HEK293T (cell line): ENCODE measurements around the gene MUC5B.

Experiments
- CTCF ChIA-PET: fragments of 350-600 bp; formaldehyde crosslinking; extraction: SDS; loops from one replicate; lab custom pipeline; 2021; ENCODE audit warnings: antibody characterized with exemption, inconsistent platforms; lab: Yijun Ruan, JAX
- POLR2A ChIA-PET: fragments of 350-600 bp; formaldehyde crosslinking; extraction: SDS; loops from one replicate; lab custom pipeline; 2020; ENCODE audit warnings: antibody characterized with exemption, inconsistent platforms; lab: Yijun Ruan, JAX
- DNase-seq: peaks from one replicate; pipeline ENCODE4 v3.0.0; 2012; ENCODE audit warnings: mixed read lengths; ENCODE audit errors: extremely low spot score
- ARNT ChIP-seq: fragments of 450-650 bp; IDR thresholded peaks from 2 replicates; pipeline ENCODE4 v1.6.1; 2017; ENCODE audit warnings: mild to moderate bottlenecking
- BHLHE40 ChIP-seq: fragments of 450-650 bp; IDR thresholded peaks from 2 replicates; pipeline ENCODE4 v1.6.1; 2016; ENCODE audit warnings: mild to moderate bottlenecking, moderate library complexity, borderline replicate concordance
- CTBP1 ChIP-seq: fragments of 450-650 bp; IDR thresholded peaks from 2 replicates; pipeline ENCODE4 v1.6.1; 2016; ENCODE audit warnings: borderline replicate concordance
- ELF4 ChIP-seq: fragments of 450-650 bp; IDR thresholded peaks from 2 replicates; pipeline ENCODE4 v1.6.1; 2017; ENCODE audit warnings: antibody characterized with exemption
- FOXA1 ChIP-seq: fragments of 450-650 bp; IDR thresholded peaks from 2 replicates; pipeline ENCODE4 v1.6.1; 2016; ENCODE audit warnings: mild to moderate bottlenecking
- FOXK2 ChIP-seq: fragments of 450-650 bp; IDR thresholded peaks from 2 replicates; pipeline ENCODE4 v1.6.1; 2016; ENCODE audit warnings: mild to moderate bottlenecking
- FOXM1 ChIP-seq: fragments of 450-650 bp; IDR thresholded peaks from 2 replicates; pipeline ENCODE4 v1.6.1; 2017; ENCODE audit warnings: mild to moderate bottlenecking, borderline replicate concordance
- HDGF ChIP-seq: fragments of 450-650 bp; IDR thresholded peaks from 2 replicates; pipeline ENCODE4 v1.6.1; 2017; ENCODE audit warnings: antibody characterized with exemption, borderline replicate concordance
- L3MBTL2 ChIP-seq: fragments of 450-650 bp; conservative IDR thresholded peaks from 2 replicates; pipeline ENCODE4 v1.6.1; 2016; ENCODE audit warnings: mild to moderate bottlenecking
- LEF1 ChIP-seq: fragments of 450-650 bp; IDR thresholded peaks from 2 replicates; pipeline ENCODE4 v1.6.1; 2017; ENCODE audit warnings: mild to moderate bottlenecking, borderline replicate concordance
- NFRKB ChIP-seq: fragments of 450-650 bp; IDR thresholded peaks from 2 replicates; pipeline ENCODE4 v1.6.1; 2016; ENCODE audit warnings: mild to moderate bottlenecking, moderate library complexity
- PKNOX1 ChIP-seq: fragments of 450-650 bp; IDR thresholded peaks from 2 replicates; pipeline ENCODE4 v1.6.1; 2016
- SP1 ChIP-seq: fragments of 450-650 bp; IDR thresholded peaks from 2 replicates; pipeline ENCODE4 v1.6.1; 2017
- SUZ12 ChIP-seq: fragments of 450-650 bp; IDR thresholded peaks from 2 replicates; pipeline ENCODE4 v1.6.1; 2016; ENCODE audit warnings: mild to moderate bottlenecking
- TARDBP ChIP-seq: fragments of 450-650 bp; IDR thresholded peaks from 2 replicates; pipeline ENCODE4 v1.6.1; 2016
- ZNF384 ChIP-seq: fragments of 450-650 bp; IDR thresholded peaks from 2 replicates; pipeline ENCODE4 v1.6.1; 2016

Gene MUC5B

GRCh38 chr11:1287928-1288327, 65.1 kb downstream of the MUC5B start:
- TF ChIP-seq NFRKB (no peak), SP1 (no peak), TARDBP (no peak), HDGF (no peak), CTBP1 (no peak), ARNT (no peak), PKNOX1 (no peak), FOXA1 (no peak), ELF4 (no peak), FOXM1 (no peak), ZNF384 (no peak), LEF1 (no peak), SUZ12 (no peak), FOXK2 (no peak), L3MBTL2 (no peak), BHLHE40 (no peak)
- no peak for DNase-seq
- ChIA-PET CTCF (no interaction called here), POLR2A (no interaction called here)

DNA sequence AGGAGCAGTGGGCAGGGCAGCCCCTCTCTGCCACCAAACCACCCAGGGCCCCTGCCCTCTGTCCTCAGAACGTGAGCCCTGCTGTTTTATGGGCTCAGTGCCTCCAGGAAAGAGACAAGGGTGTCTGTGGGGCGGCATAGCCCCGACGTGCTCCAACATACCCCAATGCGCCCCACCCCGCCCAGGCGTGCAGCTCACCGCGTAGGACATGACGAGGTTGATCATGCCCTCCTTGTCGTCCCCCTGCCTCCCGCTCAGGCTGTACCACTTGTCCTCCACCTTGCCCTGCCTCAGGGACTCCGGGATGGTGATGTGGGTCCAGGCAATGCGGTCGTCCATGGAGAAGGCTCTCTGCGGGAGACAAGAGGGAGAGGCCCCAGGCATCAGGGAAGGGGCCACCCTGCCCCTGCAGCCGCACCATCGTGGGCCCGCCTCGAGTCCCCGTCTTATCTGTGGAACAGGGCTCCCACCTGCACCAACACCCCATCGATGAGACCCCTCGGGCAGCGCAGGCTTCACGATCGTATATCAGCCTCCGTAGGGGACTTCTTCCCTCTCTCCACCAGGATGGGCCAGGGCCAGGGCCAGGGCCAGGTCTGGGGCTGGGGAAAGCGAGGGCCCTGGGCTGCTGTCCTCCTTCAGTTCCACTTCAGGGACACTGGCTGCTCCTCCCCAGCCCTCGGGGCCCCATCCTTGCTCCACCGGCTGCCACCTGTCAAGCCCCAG, 65.7 kb downstream of the MUC5B start:
- ChIA-PET CTCF (no interaction called here), POLR2A (no interaction called here)
- no peak for TF ChIP-seq CTBP1
- no peak for TF ChIP-seq LEF1
- no peak for TF ChIP-seq ELF4
- no peak for TF ChIP-seq SP1
- no peak for DNase-seq

GRCh38 chr11:1289211-1289935, 66.5 kb downstream of the MUC5B start:
- CTCF ChIA-PET, result no interaction called here
- POLR2A ChIA-PET, result no interaction called here
- DNase-seq, result no peak
- TF ChIP-seq SP1 (no peak), SUZ12 (no peak), FOXA1 (no peak), ZNF384 (no peak), BHLHE40 (no peak), PKNOX1 (no peak), FOXK2 (no peak), ELF4 (no peak), CTBP1 (no peak), ARNT (no peak), HDGF (no peak), L3MBTL2 (no peak), LEF1 (no peak), FOXM1 (no peak), NFRKB (no peak), TARDBP (no peak)

DNA sequence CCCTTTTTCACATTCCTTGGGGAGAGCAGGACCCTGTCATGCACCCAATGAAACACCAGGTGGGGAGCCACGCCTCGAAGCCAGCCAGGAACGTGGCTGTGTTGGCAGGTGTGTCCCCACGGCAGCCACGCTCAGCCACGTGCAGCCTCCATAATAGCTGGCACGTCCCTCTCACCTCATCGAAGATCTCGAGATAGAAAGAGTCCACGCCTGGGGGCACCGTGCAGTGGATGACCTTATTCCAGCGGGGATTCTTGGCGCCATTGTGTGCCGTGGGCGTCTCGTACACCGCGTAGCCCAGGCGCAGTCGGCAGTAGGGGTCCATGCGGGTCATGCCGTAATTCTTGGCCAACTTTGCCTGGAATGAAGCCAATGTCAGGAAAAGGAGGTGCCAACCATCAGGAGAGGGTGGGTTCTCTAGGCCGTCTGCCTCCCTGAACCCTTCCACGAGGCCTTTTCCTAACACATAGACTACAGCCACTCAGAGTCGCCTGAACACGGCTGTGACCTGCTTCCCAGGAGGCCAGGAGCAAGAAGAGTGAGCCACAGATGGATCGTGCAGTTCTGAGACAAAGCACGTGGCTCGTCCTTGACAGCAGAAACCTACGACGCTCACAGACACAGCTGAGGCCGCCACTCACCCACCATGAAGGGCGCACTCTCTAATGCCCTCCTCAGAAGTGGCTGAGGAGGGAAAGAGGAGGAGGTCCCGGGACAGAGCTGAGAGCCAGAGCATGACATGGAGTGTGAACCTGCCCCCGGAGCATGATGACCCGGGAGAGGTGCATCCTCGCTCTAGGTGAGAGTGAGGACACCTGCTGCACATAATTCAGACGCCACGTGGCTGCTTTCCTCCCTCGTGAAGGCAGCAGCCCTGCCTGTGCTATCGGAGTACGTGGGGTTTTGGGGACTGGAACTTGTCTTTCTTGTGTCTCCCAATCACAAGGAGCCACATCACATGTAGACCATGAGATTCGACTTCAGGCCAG, 67.5 kb downstream of the MUC5B start:
- TF ChIP-seq LEF1, result no peak
- no peak for TF ChIP-seq CTBP1
- no peak for TF ChIP-seq TARDBP
- no peak for TF ChIP-seq SP1
- no peak for TF ChIP-seq ZNF384
- no peak for TF ChIP-seq SUZ12
- no peak for TF ChIP-seq BHLHE40
- TF ChIP-seq FOXM1, result no peak
- TF ChIP-seq NFRKB, result no peak
- no peak for TF ChIP-seq L3MBTL2
- CTCF ChIA-PET, result no interaction called here
- no peak for DNase-seq
- POLR2A ChIA-PET, result no interaction called here

GRCh38 chr11:1291295-1292017, 68.6 kb downstream of the MUC5B start:
- CTCF ChIA-PET, result no interaction called here
- no peak for TF ChIP-seq FOXK2
- TF ChIP-seq FOXM1, result no peak
- no peak for TF ChIP-seq NFRKB
- no peak for TF ChIP-seq ZNF384
- no peak for TF ChIP-seq LEF1
- TF ChIP-seq ARNT, result no peak
- TF ChIP-seq PKNOX1, result no peak
- TF ChIP-seq L3MBTL2, result no peak
- TF ChIP-seq HDGF, result no peak
- no peak for TF ChIP-seq BHLHE40
- no peak for TF ChIP-seq ELF4
- no peak for TF ChIP-seq CTBP1
- no peak for TF ChIP-seq TARDBP
- no peak for TF ChIP-seq SP1
- no peak for TF ChIP-seq FOXA1
- TF ChIP-seq SUZ12, result no peak
- no peak for DNase-seq
- POLR2A ChIA-PET, result no interaction called here
